Measurements from ENCODE around the gene ERC2.

- TF ChIP-seq POLR2A (IDR thresholded peaks at IDR 0.05) (no peak), CTCF (IDR thresholded peaks at IDR 0.05) (no peak), POLR2AphosphoS5 (IDR thresholded peaks at IDR 0.05) (no peak)
These were observed 716.5 kb downstream of the ERC2 start for GRCh38 chr3:55751730-55752129.

Data from breast epithelium (tissue), 3 donors.